ENCODE results near the gene PANX1. TPM values are rescaled to one million over a fixed set of nuclear protein-coding genes. Genes with fewer than 3 reads are reported as not detected.

PANX1 gene
- total RNA-seq, 1 experiment from 2014 or later: 22.9 TPM

DNA sequence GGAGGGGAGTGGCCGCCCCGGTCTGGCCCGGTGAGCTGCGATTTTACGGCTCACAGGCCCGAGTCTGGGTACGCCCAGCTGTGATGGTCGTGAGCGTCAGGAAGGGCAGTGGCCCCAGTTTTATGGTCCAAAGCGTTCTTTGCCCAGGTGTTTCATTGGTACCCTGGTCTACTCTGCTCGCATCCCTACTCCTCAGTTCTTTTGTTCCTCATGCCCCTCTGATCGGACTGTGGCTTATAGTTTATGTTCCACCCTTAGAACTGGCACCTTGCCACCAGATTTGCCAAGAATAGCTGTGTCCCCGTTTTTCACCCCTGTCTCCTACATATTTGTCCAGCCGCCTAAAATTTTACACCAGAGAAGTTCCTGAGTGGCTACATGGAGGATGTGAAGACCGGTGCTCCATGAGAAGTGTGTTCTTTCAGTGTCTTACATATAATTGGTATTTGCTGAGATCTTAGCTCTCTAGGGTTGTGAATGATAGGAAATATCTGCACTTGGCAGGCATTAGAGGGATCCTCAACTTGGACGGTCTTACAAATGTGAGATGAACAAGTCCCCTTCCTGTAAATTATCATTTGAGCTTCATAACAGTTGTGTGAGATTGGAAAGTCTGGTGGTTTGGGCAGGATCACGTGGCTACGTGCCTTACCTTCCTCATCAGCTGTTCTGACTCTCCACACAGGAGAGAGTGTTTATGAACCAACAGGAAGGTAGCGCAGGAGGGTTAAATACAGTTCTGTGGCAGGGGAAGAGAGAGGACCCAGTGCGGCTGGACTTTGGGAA is 1.1 kb downstream of the PANX1 start:
- 0 out of 2 replicates have a peak, but pooled peaks have one; percentile 8 for TF ChIP-seq ZNF121 (CRISPR knock-in tag; IDR thresholded peaks at IDR 0.05)
- TF ChIP-seq, protein P1, sequence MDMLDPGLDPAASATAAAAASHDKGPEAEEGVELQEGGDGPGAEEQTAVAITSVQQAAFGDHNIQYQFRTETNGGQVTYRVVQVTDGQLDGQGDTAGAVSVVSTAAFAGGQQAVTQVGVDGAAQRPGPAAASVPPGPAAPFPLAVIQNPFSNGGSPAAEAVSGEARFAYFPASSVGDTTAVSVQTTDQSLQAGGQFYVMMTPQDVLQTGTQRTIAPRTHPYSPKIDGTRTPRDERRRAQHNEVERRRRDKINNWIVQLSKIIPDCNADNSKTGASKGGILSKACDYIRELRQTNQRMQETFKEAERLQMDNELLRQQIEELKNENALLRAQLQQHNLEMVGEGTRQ (CRISPR knock-in tag; IDR thresholded peaks at IDR 0.05): peak; percentile 74
- TF ChIP-seq, protein P2, sequence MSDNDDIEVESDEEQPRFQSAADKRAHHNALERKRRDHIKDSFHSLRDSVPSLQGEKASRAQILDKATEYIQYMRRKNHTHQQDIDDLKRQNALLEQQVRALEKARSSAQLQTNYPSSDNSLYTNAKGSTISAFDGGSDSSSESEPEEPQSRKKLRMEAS (CRISPR knock-in tag; IDR thresholded peaks at IDR 0.05): peak; percentile 34; the same call in 1 of the 2 replicates
- TF ChIP-seq, protein P3, sequence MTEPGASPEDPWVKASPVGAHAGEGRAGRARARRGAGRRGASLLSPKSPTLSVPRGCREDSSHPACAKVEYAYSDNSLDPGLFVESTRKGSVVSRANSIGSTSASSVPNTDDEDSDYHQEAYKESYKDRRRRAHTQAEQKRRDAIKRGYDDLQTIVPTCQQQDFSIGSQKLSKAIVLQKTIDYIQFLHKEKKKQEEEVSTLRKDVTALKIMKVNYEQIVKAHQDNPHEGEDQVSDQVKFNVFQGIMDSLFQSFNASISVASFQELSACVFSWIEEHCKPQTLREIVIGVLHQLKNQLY (CRISPR knock-in tag; IDR thresholded peaks at IDR 0.05): no peak
- peaks cover 16% of the 10 kb centered on the region for H3K36me3 Mint-ChIP-seq
- H3K4me1 Mint-ChIP-seq: peaks cover 36% of the 10 kb centered on the region
- no peaks in the 10 kb centered on the region for H3K27me3 Mint-ChIP-seq (ENCODE audit: low read depth)
- CTCF ChIA-PET: interaction anchor here (1.3 to 3.0 kb wide), 6 partner anchors 12 to 234 kb away, joined by 3 to 17 read pairs (median 6); no protein-coding TSS in a partner anchor
- H3K27ac Mint-ChIP-seq: no peak overlapping the region
- DNase-seq (ENCODE audit: low spot score) (peak; percentile 69), ATAC-seq (peak; percentile 65; the same call in 1 of the 2 replicates)
- POLR2A ChIA-PET: interaction anchor here (1.1 to 3.0 kb wide), 5 partner anchors 8 to 389 kb away, joined by 3 to 11 read pairs (median 4); partner anchors contain the start of genes C11orf54 and TAF1D
- peaks cover 13% of the 10 kb centered on the region for H3K9me3 Mint-ChIP-seq
- H3K4me3 Mint-ChIP-seq: no peak overlapping the region

DNA sequence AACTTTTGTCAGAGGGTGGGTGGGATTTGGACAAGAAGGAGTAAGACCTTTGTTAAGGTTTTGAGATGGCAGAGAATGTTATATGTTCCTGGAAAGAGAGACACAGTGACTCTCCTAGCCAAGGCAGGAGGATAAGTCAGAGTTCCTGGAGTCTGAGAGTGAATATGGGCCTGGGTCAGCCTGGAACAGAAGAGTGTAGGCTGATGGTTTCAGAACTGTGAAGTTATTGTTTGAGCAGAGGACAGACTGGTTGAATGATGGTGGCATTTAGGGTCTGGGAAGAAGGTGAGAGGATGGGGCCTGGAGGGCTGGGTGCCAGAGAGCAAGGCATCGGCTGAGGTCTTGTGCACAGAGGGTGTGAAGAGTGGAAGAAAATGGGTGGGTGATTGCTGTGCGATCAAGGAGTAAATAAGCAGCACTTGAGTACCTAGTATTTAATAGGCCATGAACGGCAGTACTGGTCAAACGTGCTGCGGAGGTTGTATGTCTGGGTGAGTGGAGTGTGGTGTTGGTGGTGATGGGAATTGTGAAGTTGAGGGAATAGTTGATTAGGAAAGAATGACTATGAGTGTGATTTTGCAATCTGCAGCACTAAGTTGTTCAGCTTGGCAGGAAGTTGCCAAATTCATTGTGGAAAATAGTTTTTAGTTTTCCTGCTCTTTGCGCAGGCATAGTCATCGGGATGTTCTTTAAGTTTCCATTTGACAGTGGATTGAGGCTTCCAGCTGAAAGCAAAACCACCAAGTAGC is 1.8 kb downstream of the PANX1 start:
- no peak for ATAC-seq
- no peak overlapping the region for H3K27ac Mint-ChIP-seq

DNA sequence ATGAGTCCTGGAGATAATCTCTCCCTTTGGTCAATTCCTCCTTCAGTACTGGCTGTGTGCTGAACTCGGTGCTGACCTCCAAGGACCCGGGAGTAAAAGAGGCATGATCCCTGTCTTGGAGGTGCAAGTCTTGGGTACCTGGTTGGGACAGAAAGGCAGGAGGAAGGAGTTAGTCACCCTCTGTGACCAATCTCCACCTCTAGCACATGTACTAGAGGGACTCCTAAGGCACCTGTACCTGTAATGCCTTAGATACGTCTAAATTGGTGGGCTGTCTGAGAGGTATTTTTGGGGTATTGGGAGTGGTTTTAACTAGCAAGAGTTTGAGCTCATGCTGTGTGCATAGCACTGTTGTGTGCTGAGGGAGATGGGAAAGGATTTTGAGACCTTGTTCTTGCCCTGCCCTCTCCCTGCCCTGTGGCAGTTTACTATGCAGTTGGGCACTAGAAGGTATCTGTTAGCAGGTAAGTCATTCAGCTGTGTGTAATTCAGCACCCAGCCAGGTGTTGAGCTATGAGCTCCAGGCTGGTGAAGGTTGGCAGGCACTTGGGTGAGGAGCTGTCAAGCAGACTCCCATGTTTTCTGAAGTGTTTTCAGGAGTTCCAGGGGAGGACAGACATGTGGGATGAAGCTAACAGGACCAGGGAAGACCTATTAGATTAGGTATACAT is 2.5 kb downstream of the PANX1 start:
- CTCF ChIA-PET: interaction anchor here (1.0 kb wide), 1 partner anchor 11 kb away, joined by 4 read pairs; no protein-coding TSS in a partner anchor
- Mint-ChIP-seq H3K9me3 (no peaks in the 10 kb centered on the region), H3K4me1 (peaks cover 51% of the 10 kb centered on the region), H3K4me3 (no peak overlapping the region), H3K27ac (no peak overlapping the region), H3K27me3 (ENCODE audit: low read depth) (no peaks in the 10 kb centered on the region), H3K36me3 (peaks cover 8% of the 10 kb centered on the region)
- POLR2A ChIA-PET: interaction anchor here (1.3 kb wide), 1 partner anchor 20 kb away, joined by 3 read pairs; no protein-coding TSS in a partner anchor
- ATAC-seq (no peak), DNase-seq (ENCODE audit: low spot score) (no peak)
- no peak for TF ChIP-seq FOXK1 (CRISPR knock-in tag; IDR thresholded peaks at IDR 0.05)
- TF ChIP-seq ZNF232 (CRISPR knock-in tag; IDR thresholded peaks at IDR 0.05): no peak
- no peak for TF ChIP-seq IRF2 (CRISPR knock-in tag; IDR thresholded peaks at IDR 0.05; ENCODE audit: borderline replicate concordance, low read depth)
- no peak for TF ChIP-seq NR3C1 (CRISPR knock-in tag; conservative IDR thresholded peaks at IDR 0.05; ENCODE audit: low read depth)
- TF ChIP-seq, protein P4, sequence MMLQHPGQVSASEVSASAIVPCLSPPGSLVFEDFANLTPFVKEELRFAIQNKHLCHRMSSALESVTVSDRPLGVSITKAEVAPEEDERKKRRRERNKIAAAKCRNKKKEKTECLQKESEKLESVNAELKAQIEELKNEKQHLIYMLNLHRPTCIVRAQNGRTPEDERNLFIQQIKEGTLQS (CRISPR knock-in tag; conservative IDR thresholded peaks at IDR 0.05): no peak
- no peak for TF ChIP-seq JUN (CRISPR knock-in tag; IDR thresholded peaks at IDR 0.05)
- TF ChIP-seq, protein P5, sequence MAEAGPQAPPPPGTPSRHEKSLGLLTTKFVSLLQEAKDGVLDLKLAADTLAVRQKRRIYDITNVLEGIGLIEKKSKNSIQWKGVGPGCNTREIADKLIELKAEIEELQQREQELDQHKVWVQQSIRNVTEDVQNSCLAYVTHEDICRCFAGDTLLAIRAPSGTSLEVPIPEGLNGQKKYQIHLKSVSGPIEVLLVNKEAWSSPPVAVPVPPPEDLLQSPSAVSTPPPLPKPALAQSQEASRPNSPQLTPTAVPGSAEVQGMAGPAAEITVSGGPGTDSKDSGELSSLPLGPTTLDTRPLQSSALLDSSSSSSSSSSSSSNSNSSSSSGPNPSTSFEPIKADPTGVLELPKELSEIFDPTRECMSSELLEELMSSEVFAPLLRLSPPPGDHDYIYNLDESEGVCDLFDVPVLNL (CRISPR knock-in tag; IDR thresholded peaks at IDR 0.05; ENCODE audit: borderline replicate concordance, low read depth): no peak
- TF ChIP-seq, protein P6, sequence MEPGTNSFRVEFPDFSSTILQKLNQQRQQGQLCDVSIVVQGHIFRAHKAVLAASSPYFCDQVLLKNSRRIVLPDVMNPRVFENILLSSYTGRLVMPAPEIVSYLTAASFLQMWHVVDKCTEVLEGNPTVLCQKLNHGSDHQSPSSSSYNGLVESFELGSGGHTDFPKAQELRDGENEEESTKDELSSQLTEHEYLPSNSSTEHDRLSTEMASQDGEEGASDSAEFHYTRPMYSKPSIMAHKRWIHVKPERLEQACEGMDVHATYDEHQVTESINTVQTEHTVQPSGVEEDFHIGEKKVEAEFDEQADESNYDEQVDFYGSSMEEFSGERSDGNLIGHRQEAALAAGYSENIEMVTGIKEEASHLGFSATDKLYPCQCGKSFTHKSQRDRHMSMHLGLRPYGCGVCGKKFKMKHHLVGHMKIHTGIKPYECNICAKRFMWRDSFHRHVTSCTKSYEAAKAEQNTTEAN (CRISPR knock-in tag; IDR thresholded peaks at IDR 0.05): no peak
- TF ChIP-seq, protein P7, sequence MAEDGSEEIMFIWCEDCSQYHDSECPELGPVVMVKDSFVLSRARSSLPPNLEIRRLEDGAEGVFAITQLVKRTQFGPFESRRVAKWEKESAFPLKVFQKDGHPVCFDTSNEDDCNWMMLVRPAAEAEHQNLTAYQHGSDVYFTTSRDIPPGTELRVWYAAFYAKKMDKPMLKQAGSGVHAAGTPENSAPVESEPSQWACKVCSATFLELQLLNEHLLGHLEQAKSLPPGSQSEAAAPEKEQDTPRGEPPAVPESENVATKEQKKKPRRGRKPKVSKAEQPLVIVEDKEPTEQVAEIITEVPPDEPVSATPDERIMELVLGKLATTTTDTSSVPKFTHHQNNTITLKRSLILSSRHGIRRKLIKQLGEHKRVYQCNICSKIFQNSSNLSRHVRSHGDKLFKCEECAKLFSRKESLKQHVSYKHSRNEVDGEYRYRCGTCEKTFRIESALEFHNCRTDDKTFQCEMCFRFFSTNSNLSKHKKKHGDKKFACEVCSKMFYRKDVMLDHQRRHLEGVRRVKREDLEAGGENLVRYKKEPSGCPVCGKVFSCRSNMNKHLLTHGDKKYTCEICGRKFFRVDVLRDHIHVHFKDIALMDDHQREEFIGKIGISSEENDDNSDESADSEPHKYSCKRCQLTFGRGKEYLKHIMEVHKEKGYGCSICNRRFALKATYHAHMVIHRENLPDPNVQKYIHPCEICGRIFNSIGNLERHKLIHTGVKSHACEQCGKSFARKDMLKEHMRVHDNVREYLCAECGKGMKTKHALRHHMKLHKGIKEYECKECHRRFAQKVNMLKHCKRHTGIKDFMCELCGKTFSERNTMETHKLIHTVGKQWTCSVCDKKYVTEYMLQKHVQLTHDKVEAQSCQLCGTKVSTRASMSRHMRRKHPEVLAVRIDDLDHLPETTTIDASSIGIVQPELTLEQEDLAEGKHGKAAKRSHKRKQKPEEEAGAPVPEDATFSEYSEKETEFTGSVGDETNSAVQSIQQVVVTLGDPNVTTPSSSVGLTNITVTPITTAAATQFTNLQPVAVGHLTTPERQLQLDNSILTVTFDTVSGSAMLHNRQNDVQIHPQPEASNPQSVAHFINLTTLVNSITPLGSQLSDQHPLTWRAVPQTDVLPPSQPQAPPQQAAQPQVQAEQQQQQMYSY (CRISPR knock-in tag; IDR thresholded peaks at IDR 0.05): no peak
- TF ChIP-seq, protein P8, sequence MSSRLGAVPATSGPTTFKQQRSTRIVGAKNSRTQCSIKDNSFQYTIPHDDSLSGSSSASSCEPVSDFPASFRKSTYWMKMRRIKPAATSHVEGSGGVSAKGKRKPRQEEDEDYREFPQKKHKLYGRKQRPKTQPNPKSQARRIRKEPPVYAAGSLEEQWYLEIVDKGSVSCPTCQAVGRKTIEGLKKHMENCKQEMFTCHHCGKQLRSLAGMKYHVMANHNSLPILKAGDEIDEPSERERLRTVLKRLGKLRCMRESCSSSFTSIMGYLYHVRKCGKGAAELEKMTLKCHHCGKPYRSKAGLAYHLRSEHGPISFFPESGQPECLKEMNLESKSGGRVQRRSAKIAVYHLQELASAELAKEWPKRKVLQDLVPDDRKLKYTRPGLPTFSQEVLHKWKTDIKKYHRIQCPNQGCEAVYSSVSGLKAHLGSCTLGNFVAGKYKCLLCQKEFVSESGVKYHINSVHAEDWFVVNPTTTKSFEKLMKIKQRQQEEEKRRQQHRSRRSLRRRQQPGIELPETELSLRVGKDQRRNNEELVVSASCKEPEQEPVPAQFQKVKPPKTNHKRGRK (CRISPR knock-in tag; IDR thresholded peaks at IDR 0.05; ENCODE audit: borderline replicate concordance): no peak
- TF ChIP-seq, protein P9, sequence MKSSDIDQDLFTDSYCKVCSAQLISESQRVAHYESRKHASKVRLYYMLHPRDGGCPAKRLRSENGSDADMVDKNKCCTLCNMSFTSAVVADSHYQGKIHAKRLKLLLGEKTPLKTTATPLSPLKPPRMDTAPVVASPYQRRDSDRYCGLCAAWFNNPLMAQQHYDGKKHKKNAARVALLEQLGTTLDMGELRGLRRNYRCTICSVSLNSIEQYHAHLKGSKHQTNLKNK (CRISPR knock-in tag; IDR thresholded peaks at IDR 0.05): no peak

More for the DNA sequence above, 1.8 kb downstream of the PANX1 start:
- no peak for TF ChIP-seq PRRX2 (CRISPR knock-in tag; IDR thresholded peaks at IDR 0.05)
- ChIA-PET POLR2A (interaction anchor here (1.4 to 3.0 kb wide), 2 partner anchors 8 to 11 kb away, joined by 3 to 11 read pairs; no protein-coding TSS in a partner anchor), CTCF (interaction anchor here (1.3 to 3.0 kb wide), 2 partner anchors 53 to 209 kb away, joined by 6 to 17 read pairs; no protein-coding TSS in a partner anchor)
- peaks cover 8% of the 10 kb centered on the region for H3K36me3 Mint-ChIP-seq
- peaks cover 44% of the 10 kb centered on the region for H3K4me1 Mint-ChIP-seq
- no peak for DNase-seq (ENCODE audit: low spot score)
- H3K4me3 Mint-ChIP-seq: no peak overlapping the region
- H3K9me3 Mint-ChIP-seq: peaks cover 5% of the 10 kb centered on the region
- H3K27me3 Mint-ChIP-seq (ENCODE audit: low read depth): no peaks in the 10 kb centered on the region

All from WTC11 (cell line).